Activated CD4-positive, alpha-beta T cell treated with anti-CD3 and anti-CD28 coated beads for 1 hour (primary cell): Measurements from ENCODE around the gene PACRG.

ENCODE experiments used
- DNase-seq: peaks from one replicate; pipeline ENCODE4 v3.0.0-alpha.2; 2020

PACRG gene

GRCh38 chr6:163324688-163325389 lies 597.1 kb downstream of the PACRG start:
- no peak for DNase-seq

GRCh38 chr6:163325390-163325784 lies 597.6 kb downstream of the PACRG start:
- DNase-seq = no peak

- no peak for DNase-seq
Measured at GRCh38 chr6:163327165-163327880, 599.5 kb downstream of the PACRG start.

GRCh38 chr6:163327921-163328320 lies 600.1 kb downstream of the PACRG start:
- no peak for DNase-seq

GRCh38 chr6:163328411-163328810 lies 600.6 kb downstream of the PACRG start:
- no peak for DNase-seq

DNA sequence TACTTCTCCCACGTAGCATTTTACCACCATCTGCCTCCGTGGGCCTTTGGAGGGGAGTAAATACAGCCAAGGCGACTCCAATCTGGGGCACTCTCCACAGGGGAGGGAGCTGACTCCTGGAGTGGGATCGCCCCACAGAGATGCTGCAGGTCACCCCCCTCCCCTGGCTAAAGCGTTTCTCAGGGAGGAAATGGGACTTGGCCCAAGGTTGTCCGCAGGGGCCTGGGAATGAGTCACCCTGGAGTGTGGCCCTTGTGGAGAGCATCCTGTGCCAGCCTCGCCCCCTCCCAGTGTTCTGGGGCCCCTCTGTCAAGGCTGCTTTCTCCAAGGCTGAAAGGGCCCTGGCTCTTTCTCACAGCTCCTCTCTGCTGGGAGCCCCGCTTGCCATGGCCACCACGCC lies 602.2 kb downstream of the PACRG start:
- no peak for DNase-seq

GRCh38 chr6:163331245-163331644 lies 603.5 kb downstream of the PACRG start:
- DNase-seq = no peak

DNA sequence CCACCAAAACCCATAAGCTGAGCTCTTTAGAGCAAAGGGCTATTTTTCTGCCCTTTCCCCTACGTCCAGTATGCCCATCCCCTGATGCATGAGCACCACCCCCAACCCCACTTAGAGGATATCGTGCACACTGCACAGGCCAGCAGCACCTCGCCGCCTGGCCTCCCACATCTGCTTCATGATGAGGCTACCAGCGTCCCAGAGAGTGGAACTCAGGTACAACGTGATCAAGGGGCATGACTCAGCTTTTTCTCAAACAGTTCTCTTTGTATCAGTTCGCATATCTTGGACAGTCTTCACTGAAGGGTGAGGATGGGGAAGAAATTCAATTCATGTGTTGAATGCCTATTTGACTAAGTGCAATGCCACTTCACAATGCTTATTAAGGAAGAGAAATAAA lies 604.8 kb downstream of the PACRG start:
- no peak for DNase-seq

GRCh38 chr6:163333038-163333437 lies 605.3 kb downstream of the PACRG start:
- no peak for DNase-seq

DNA sequence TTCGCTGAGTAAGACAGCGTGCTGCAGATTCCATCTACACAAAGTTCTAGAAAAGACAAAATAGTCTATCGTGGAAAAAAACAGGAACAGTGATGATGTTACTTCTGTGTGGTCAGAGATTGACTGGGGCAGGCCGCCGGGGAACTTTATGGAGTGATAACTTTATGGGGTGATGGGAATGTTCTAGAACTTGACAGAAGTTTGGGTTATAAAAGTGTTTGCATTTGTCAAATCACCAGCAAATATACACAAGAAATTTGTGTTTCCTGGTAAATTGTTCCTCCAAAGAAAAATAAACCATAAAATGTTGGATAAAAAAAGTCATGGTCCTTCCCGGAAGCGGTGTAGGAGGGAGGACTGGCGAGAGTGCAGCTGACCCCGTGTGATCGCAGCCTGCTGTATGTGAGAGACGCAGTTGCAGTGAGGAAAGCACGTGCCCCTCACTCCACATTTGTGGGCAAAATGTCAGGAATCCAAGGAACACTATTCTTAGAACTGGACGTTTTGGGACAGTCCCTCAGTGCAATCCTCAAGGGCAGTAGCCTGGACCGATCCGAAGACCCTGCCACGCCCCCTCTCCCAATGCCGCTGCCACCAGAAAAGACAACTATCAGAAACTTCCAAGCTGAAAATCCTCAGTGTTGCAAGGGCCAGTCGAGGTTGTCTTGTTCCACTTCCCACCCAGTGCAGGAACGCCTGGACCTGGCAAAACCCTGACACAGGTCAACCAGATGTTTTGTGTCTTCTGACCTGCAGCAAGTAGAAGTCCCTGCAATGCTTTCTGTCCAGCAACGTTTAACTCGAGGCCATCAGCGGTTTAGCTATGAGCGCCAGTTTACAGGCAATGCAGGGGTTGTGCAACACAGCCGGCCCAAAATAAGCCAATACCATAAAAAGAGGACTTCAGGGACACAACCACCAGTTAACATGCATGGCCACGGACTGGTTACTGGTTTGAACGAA lies 606.2 kb downstream of the PACRG start:
- DNase-seq = no peak

DNA sequence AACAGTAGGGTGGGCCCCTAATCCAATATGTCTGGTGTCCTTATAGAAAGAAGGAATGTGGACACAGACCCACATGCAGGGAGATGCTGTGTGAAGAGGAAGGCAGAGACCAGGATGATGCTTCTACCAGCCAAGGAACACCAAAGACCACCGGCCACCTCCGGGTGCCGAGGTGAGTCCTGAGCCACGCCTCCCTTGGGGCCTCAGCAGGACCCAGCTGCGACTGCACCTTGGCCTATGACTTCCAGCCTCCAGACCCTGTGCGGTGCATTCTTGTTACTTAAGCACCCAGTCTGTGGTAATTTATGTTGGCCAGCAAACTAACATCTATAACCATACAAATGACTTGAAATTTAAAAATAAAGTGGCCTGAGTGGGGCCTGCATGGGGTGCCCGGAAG lies 607.3 kb downstream of the PACRG start:
- no peak for DNase-seq

DNA sequence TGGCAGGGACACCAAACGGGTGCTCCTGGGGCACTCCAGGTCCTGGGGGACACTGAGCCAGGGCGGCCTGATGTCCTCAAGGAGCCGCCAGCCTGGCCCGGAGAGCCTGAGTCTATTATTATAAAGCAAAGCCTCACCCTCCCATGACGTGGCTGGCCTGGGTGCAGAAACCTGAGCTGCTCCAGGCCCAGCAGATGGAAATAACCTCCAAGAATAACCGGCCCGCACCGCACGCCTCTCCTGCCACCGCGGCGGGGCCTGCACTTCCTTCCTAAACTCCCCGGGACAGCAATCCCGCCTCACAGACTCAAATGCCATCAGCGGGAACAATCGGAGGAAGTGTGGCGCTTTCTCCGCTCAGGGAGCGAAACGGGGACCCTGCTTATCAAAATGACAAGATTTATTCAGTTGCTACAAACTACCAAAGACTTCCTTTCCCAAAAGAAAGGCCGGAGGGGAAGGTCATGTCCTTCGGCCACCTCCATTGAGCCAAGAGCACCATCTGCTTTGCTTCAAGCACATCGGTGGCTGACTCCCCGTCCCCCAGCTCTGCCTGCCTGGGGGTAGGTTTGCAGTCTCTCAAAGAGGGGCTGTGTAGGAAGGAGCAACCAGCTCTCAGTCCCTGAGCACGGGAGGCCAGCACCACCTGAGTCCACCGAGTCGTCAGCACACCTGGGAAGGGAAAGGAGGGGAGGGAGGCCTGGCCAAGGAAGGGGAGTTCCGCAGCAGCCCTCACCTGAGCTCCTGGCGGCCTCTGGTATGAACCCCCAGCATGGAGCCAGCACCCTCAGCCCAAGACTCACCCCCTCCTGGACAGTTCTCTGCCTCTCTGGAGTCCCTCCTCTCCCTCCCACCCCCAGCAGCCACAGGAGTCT lies 608.1 kb downstream of the PACRG start:
- no peak for DNase-seq

DNA sequence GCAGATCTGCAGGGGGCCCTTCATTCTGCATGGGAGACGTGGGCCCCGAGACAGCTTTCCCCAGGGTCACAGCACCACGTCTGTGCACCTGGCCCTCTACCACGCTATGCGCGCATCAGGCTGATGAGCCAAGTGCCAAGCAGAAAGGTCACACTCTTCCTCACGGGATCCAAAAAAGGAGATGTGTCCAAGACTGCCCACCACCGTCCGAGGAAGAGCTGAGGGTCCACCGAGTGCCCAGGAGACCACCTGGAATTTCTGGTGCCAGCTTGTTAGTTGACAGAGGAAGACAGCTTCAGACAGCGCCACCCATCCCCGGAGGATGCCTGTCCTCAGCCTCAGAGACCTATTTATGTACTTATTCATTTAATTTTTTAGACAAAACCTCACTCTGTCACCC lies 609.2 kb downstream of the PACRG start:
- no peak for DNase-seq

GRCh38 chr6:163337958-163338357 lies 610.2 kb downstream of the PACRG start:
- DNase-seq = no peak

- no peak for DNase-seq
Measured at GRCh38 chr6:163338671-163339405, 611.1 kb downstream of the PACRG start.

DNA sequence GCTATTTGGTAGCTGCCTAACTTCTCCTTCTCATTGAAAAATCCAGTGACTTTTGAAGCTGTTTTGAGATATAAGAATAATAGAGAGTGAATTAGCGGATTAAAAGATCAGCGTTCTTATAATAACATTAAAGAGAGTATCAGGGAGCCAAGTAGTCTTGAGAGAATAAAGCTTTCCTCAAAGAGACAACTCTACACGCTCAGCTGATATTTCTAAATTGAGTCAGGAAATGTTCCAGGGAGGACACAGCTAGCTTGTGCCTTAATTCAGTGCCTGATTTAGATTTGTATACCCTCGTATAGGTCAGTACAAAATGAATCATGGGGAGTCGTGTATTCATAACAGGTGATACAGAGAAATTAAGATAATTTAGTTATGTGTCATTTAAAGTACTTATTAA lies 611.7 kb downstream of the PACRG start:
- no peak for DNase-seq

DNA sequence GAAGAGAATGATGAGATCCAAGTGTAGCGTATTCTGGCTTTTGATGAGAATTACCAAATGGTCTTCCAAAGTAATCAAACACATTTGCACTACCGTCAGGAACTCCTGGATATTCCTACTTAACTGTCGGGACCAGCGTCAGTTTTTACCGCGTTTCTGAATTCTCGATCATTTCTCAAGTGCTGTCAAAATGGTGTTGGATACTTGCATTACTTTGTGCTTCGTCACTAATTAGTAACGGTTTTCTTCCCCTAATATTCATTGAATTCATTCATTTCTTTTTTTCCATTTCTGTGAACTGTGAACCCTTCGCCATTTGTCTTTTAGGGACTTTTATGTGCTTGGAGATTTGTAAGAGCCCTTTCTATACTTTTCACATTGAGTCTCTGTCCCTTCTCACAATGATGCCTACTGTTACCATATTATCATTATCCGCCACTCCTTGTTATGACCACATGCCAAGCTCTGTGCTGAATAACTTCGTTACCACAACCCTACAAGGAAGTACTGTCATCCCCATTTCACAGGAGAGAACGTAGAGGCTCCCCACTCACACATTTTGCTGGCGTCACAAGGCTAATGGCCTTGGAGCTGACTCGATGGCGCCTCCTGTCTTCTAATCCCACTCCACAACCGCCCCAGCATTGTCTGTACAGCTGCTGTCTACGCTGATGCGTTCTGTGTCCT lies 612.6 kb downstream of the PACRG start:
- no peak for DNase-seq

DNA sequence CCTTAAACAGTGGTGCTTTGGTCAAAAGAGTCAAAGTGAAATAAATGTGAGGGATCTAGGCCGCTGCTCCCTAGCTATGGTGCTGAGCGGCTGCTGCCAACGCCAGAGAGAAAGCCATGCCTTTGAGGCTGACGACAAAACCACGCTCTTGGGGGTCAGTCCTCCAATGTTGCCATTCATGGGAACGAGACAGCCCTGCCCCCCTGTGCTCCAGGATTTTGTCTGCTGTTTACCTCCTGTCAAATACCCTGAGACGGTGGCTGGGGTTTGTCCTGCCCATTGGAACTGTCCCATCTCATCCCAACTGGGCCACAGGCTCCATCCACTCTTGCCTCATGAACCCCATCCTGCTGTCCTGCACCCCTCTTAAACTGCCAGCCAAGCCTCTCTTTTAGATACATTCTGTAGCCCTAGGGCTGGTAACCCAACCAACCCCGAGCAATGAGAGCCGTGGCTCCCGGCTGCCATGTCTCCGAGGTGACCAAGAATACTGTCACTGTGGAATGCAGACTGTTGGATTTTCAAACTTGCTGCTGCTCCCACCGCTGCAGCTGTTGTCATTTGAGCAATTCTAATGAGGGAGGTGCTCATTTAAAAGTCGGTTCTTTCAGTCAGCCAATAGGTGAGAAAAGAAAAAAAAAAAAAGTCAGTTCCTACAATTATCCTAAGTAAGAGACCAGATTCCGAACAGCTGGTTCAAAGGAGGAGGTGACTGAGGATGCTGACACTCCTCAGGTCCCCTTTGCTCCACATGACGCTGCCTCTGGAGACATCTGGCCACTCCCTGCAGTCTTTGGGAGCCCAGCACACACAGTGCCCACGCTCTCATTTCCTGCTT lies 613.7 kb downstream of the PACRG start:
- DNase-seq = no peak

GRCh38 chr6:163342571-163343539 lies 615.1 kb downstream of the PACRG start:
- DNase-seq = no peak
